ENCODE measurements around the gene MRPL55.
A peak's percentile ranks its signal among the peaks of the same experiment; 100 is the strongest.

MRPL55 gene

GRCh38 chr1:228082918-228083870 lies 25.9 kb downstream of the MRPL55 start:
- peak; percentile 5 to 11 for ATAC-seq

GRCh38 chr1:228082214-228082917 lies 26.7 kb downstream of the MRPL55 start, which contains the start of gene ARF1:
Gene ARF1, plus strand, starts transcription at chr1:228082708. Its CDS starts 14,407 bp downstream, at chr1:228097115.
- peak; percentile 79 to 88 for ATAC-seq

- peak; percentile 1 to 6 for ATAC-seq
Measured at GRCh38 chr1:228081578-228082213, 27.4 kb downstream of the MRPL55 start.

- ATAC-seq = no peak
Measured at GRCh38 chr1:228081144-228081543, 28.0 kb downstream of the MRPL55 start.

- no peak for ATAC-seq
Measured at GRCh38 chr1:228079601-228080263, 29.4 kb downstream of the MRPL55 start.

GRCh38 chr1:228079013-228079412 lies 30.1 kb downstream of the MRPL55 start:
- no peak for ATAC-seq

GRCh38 chr1:228077565-228078330 lies 31.4 kb downstream of the MRPL55 start:
- ATAC-seq = no peak

GRCh38 chr1:228076796-228077430 lies 32.2 kb downstream of the MRPL55 start:
- ATAC-seq = no peak

GRCh38 chr1:228075801-228076271 lies 33.3 kb downstream of the MRPL55 start:
- no peak for ATAC-seq

GRCh38 chr1:228074954-228075730 lies 34.0 kb downstream of the MRPL55 start:
- ATAC-seq = no peak

- no peak for ATAC-seq
Measured at GRCh38 chr1:228073857-228074545, 35.1 kb downstream of the MRPL55 start.

GRCh38 chr1:228073061-228073856 lies 35.8 kb downstream of the MRPL55 start:
- ATAC-seq = no peak

- ATAC-seq = no peak
Measured at GRCh38 chr1:228072658-228073043, 36.4 kb downstream of the MRPL55 start.

GRCh38 chr1:228071839-228072657 lies 37.1 kb downstream of the MRPL55 start:
- ATAC-seq = peak in 1 of 2 donors; percentile 9

- no peak for ATAC-seq
Measured at GRCh38 chr1:228070851-228071250, 38.2 kb downstream of the MRPL55 start.

- no peak for ATAC-seq
Measured at GRCh38 chr1:228070173-228070572, 38.9 kb downstream of the MRPL55 start.

- ATAC-seq = no peak
Measured at GRCh38 chr1:228068359-228068758, 40.7 kb downstream of the MRPL55 start.

Data from activated CD4-positive, CD25-positive, alpha-beta regulatory T cell treated with anti-CD3 and anti-CD28 coated beads, Interleukin-2, amount 50 U/mL, for 24 hours (primary cell).